Measurements from ENCODE around the gene CLASP2.

Gene CLASP2

DNA sequence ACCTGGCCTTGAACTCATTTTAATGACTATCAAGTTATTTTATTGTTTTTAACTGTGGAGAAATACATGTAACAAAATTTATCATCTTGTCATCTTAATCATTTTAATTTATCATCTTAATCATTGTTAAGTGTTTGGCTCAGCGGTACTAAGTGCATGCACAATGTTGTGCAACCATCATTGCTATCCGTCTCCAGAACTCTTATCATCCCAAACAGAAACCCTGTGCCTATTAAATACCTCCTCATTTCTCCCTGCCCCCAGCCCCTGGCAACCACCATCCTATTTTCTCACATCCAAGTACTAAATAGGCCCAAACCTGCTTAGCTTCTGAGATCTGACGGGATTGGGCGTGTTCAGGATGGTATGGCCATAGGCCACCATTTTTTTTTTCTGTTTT, 226.3 kb downstream of the CLASP2 start:
- no peak for DNase-seq (ENCODE audit: low spot score)
- TF ChIP-seq, protein P1, sequence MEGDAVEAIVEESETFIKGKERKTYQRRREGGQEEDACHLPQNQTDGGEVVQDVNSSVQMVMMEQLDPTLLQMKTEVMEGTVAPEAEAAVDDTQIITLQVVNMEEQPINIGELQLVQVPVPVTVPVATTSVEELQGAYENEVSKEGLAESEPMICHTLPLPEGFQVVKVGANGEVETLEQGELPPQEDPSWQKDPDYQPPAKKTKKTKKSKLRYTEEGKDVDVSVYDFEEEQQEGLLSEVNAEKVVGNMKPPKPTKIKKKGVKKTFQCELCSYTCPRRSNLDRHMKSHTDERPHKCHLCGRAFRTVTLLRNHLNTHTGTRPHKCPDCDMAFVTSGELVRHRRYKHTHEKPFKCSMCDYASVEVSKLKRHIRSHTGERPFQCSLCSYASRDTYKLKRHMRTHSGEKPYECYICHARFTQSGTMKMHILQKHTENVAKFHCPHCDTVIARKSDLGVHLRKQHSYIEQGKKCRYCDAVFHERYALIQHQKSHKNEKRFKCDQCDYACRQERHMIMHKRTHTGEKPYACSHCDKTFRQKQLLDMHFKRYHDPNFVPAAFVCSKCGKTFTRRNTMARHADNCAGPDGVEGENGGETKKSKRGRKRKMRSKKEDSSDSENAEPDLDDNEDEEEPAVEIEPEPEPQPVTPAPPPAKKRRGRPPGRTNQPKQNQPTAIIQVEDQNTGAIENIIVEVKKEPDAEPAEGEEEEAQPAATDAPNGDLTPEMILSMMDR (IDR thresholded peaks at IDR 0.05; ENCODE audit: extremely low read depth, missing control alignments): no peak

DNA sequence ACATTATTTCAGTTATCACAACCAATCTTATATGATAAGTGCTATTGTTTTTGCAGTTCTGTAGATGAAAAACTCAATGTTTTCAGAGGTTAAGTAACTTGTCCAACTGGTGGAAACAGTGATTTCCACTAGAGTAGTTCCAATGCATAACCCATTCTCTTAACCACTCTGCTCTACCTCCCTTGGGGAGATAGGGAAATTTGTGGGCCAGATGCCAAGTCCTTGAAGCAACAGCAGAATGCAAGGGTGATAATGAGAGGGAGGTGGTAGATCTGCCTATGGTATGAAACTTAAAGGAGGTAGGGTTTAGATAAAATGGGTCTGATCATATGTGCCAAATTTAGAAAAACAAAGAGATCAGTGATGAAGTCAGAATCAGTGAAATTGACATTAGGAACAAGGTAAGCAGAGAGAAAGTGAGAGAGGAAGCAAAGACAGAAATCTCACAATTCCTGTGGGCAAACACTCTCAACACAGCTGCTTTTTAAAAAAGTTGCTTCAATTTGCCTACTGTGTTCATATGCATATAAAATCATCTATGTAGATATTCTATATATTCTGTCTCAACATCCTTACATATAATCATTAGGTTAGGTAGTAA, 227.3 kb downstream of the CLASP2 start:
- no peak for DNase-seq (ENCODE audit: low spot score)
- TF ChIP-seq, protein P1 (IDR thresholded peaks at IDR 0.05; ENCODE audit: extremely low read depth, missing control alignments): no peak

DNA sequence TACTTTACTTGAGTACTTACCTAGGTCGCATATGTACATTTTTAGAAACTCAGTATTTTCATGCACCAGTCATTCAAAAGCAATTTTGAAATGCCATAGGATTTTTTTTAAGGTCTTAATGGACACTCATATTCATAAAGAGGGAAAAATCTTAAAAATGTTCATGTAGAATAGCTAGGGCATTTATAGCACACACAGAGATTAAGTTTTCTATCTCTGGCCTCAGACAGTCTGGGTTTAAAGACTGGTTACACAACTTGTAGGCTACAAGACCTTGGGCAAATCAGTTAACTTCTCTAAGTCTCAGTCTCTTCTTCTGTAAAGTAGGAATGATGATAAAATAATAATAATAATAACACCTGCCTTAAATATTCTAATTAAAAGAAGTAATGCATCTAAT, 229.4 kb downstream of the CLASP2 start:
- TF ChIP-seq, protein P1 (IDR thresholded peaks at IDR 0.05; ENCODE audit: extremely low read depth, missing control alignments): no peak

DNA sequence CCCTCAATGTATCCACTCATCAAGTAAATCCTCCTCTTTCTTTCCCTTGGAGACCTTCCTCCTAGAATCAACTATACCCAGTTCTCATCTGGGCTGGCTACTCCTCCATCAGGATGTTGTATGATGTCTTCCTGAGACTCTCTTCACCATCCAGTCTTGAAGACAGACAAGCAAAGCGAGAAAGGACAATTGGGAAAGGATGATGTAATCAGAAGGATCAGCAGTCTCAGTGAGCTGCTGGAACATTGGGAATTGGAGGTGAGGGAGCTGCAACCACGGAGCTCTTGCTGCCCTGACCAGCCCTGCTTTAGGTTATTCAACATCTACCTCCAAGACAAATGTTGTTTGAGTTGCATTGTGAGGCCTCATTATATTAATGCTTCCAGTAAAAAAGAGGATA, 229.8 kb downstream of the CLASP2 start:
- TF ChIP-seq, protein P1 (IDR thresholded peaks at IDR 0.05; ENCODE audit: extremely low read depth, missing control alignments): no peak
- DNase-seq (ENCODE audit: low spot score): no peak

More for the DNA sequence above, 229.4 kb downstream of the CLASP2 start:
- no peak for DNase-seq (ENCODE audit: low spot score)

DNA sequence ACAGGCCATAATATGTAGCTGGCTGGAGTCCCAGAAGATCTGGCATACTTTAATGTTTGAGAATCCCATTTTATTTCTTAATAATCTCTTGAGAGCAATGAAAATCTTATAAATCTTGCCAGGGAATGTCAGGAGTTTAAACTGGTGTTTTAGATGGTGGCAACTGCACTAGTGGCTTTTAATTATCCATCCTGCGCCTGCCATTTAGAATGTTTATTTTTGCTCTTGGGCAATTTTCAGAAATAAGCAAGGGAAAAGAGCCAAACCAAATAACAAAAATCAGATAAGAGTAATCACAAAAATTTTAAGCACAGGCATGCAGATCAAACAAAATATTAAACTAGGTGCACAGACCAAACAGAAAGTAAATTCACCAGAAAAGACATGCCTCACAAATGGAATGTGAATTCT, 235.9 kb downstream of the CLASP2 start:
- TF ChIP-seq, protein P1 (IDR thresholded peaks at IDR 0.05; ENCODE audit: extremely low read depth, missing control alignments): no peak
- no peak for DNase-seq (ENCODE audit: low spot score)

DNA sequence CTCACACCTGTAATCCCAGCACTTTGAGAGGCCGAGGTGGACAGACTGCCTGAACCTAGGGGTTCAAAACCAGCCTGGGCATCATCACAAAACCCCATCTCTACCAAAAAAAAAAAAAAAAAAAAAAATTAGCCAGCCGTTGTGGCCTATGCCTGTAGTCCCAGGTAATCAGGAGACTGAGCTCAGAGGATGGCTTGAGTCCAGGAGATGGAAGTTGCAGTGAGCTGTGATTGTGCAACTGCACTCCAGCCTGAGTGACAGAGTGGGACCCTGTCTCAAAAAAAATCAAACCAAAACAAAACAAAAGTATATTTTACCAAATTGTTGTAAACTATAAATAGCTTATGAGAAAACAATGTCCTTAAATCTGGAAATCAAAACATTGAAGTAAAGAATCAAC, 243.2 kb downstream of the CLASP2 start:
- TF ChIP-seq, protein P1 (IDR thresholded peaks at IDR 0.05; ENCODE audit: extremely low read depth, missing control alignments): no peak
- no peak for DNase-seq (ENCODE audit: low spot score)

DNA sequence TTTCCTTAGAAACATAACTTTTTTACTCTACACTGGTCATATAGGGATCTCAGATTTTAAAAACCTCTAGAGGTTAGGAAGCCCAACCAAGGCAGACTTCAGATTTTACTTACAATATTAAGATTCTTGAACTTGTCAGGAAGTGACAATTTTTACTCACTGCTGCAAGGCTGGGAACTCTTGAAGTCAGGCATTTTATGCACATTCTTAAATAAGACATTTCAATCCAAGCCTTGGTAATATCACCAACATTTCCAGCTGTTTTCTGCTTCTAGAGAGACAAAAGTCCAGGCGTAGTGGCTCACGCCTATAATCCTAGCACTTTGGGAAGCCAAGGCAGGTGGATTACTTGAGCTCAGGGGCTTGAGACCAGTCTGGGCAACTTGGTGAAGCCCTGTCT, 244.2 kb downstream of the CLASP2 start:
- TF ChIP-seq, protein P1 (IDR thresholded peaks at IDR 0.05; ENCODE audit: extremely low read depth, missing control alignments): no peak
- no peak for DNase-seq (ENCODE audit: low spot score)

Measured in GM20000 (cell line).